NT2/D1 (cell line): ENCODE data around the gene RASEF.

Experiments
- SUZ12 ChIP-seq: IDR thresholded peaks from 2 replicates; pipeline ENCODE4 v1.6.1; 2011; ENCODE audit not compliant: insufficient read length, insufficient read depth; ENCODE audit errors: extremely low read depth
- YY1 ChIP-seq: IDR thresholded peaks from 2 replicates; pipeline ENCODE4 v1.6.1; 2011; ENCODE audit not compliant: insufficient read length, insufficient read depth

DNA sequence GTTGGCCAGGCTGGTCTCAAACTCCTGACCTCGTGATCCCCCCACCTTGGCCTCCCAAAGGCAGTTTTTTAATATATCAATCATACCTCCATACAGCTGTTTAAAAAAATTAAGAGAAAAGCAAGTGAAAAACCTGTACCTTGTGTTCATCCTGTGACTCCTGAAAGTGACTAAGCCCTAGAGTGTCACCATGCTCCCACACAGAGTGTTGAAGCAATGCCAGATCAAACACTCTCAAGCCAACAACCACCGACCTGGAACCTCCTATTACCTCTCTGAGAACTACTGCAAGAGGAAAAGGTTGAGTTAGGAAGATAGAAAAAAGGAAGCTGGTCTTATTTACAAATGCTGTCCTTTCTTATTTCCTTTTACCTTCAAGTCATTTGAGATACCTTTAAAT lies 123.5 kb downstream of the RASEF start:
- no peak for TF ChIP-seq YY1
- TF ChIP-seq SUZ12, result no peak
